ENCODE data around the gene ICAM2. TPM values are rescaled to one million over a fixed set of nuclear protein-coding genes. Genes with fewer than 3 reads are reported as not detected.

The ICAM2 gene
- polyA plus RNA-seq, 1 of the 3 experiments (the other 2 are of a cell fraction): 0.08 TPM

DNA sequence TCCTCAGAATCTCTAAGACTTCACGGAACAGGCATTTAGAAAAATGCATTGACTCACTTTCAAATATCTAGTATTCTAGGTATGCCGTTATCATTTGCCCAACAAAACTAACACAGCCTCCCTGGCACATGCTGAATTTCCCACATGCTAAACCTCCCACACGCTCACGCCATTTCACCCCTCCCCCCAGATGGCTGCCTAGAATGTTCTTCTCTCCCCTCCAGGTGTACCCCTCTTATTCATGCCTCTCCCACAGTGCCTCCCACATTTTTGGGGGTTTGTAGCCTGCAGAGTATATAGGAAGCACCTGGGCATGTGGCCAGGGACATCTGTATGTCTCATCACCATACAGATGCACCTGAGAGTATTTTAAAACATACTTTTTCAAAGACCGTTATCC lies 38.2 kb upstream of the ICAM2 start:
- WGBS (ENCODE audit: low lambda C conversion rate): 93% methylated on average over 5 of the region's 5 CpGs

DNA sequence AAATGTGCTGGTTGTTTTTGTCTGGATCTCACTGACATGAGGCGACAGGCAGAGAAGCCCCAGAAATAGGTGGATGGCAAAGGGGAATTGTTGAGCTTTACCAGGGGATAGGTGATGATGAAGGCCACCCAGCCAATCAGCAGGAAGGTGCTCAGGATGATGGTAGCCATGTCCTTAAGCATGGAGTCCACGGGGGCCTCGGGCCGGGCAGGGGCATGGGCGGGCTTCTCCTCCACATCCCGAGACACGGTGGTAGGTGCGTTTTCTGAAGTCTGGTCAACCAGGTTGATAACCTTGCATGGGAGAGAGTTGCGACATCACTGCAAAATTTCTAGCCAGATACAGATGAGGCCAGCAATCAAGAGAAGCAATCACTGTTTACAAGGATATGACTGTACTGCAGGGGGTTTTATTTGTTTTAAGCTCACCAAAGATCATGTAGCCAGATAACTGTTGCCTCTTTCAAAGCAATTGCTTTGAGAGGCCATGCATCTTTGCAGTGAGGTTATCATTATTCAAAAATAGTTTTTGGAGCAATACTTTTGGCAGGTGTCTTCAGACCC lies 37.3 kb upstream of the ICAM2 start:
- Histone ChIP-seq H3K4me3 (ENCODE audit: low read depth in 2 of 2, low read length in 1 of 2) (no peak overlapping the region), H3K27ac (ENCODE audit: low read depth in 2 of 2, low read length in 1 of 2) (no peak overlapping the region), H3K9ac (no peak overlapping the region), H2AFZ (ENCODE audit: low read depth) (no peak overlapping the region), H3K4me2 (no peak overlapping the region), H3K79me2 (ENCODE audit: insufficient read depth) (no peaks in the 10 kb centered on the region), H4K20me1 (ENCODE audit: insufficient read depth) (no peaks in the 10 kb centered on the region), H3K9me3 (no peaks in the 10 kb centered on the region), H3K4me1 (ENCODE audit: control insufficient read depth in 1 of 2, insufficient read depth in 2 of 2, low read depth in 1 of 2, low read length in 1 of 2) (no peaks in the 10 kb centered on the region), H3K36me3 (replicated peaks in 1 of 2; ENCODE audit: control insufficient read depth in 1 of 2, insufficient read depth in 2 of 2, low read length in 1 of 2) (peaks cover 7 to 31% of the 10 kb centered on the region in 2 experiments), H3K27me3 (ENCODE audit: insufficient read depth) (no peaks in the 10 kb centered on the region), H3F3A (replicated peaks; ENCODE audit: insufficient read depth) (no peaks in the 10 kb centered on the region), H3K9me2 (no peaks in the 10 kb centered on the region)
- ChIA-PET POLR2A (no interaction called here), CTCF (interaction anchor here (1.2 to 22.7 kb wide), 4 partner anchors 10 to 361 kb away, joined by 4 to 266 read pairs (median 12); no protein-coding TSS in a partner anchor)
- 87% methylated on average over 9 of the region's 9 CpGs for whole genome bisulfite sequencing (ENCODE audit: low lambda C conversion rate)
- no peak for TF ChIP-seq POLR2AphosphoS5 (IDR thresholded peaks at IDR 0.05; ENCODE audit: low read depth, low read length)
- TF ChIP-seq, protein P1, sequence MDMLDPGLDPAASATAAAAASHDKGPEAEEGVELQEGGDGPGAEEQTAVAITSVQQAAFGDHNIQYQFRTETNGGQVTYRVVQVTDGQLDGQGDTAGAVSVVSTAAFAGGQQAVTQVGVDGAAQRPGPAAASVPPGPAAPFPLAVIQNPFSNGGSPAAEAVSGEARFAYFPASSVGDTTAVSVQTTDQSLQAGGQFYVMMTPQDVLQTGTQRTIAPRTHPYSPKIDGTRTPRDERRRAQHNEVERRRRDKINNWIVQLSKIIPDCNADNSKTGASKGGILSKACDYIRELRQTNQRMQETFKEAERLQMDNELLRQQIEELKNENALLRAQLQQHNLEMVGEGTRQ (IDR thresholded peaks at IDR 0.05; ENCODE audit: borderline replicate concordance, low read depth, low read length): no peak
- TF ChIP-seq, protein P2, sequence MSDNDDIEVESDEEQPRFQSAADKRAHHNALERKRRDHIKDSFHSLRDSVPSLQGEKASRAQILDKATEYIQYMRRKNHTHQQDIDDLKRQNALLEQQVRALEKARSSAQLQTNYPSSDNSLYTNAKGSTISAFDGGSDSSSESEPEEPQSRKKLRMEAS (IDR thresholded peaks at IDR 0.05; ENCODE audit: low read depth): no peak
- TF ChIP-seq CTCF (IDR thresholded peaks at IDR 0.05): no peak
- TF ChIP-seq, protein P3, sequence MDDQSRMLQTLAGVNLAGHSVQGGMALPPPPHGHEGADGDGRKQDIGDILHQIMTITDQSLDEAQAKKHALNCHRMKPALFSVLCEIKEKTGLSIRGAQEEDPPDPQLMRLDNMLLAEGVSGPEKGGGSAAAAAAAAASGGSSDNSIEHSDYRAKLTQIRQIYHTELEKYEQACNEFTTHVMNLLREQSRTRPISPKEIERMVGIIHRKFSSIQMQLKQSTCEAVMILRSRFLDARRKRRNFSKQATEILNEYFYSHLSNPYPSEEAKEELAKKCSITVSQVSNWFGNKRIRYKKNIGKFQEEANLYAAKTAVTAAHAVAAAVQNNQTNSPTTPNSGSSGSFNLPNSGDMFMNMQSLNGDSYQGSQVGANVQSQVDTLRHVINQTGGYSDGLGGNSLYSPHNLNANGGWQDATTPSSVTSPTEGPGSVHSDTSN (IDR thresholded peaks at IDR 0.05): no peak
- no peak for TF ChIP-seq RFX5 (IDR thresholded peaks at IDR 0.05; ENCODE audit: low read length)
- no peak for TF ChIP-seq ELF1 (IDR thresholded peaks at IDR 0.05)
- TF ChIP-seq FOXM1 (IDR thresholded peaks at IDR 0.05; ENCODE audit: low read depth): no peak
- no peak for TF ChIP-seq RCOR1 (IDR thresholded peaks at IDR 0.05; ENCODE audit: low read length)
- no peak for TF ChIP-seq CHD2 (IDR thresholded peaks at IDR 0.05; ENCODE audit: low read length, partially characterized antibody)
- no peak for TF ChIP-seq NRF1 (IDR thresholded peaks at IDR 0.05; ENCODE audit: low read depth, low read length)
- TF ChIP-seq, protein P4, sequence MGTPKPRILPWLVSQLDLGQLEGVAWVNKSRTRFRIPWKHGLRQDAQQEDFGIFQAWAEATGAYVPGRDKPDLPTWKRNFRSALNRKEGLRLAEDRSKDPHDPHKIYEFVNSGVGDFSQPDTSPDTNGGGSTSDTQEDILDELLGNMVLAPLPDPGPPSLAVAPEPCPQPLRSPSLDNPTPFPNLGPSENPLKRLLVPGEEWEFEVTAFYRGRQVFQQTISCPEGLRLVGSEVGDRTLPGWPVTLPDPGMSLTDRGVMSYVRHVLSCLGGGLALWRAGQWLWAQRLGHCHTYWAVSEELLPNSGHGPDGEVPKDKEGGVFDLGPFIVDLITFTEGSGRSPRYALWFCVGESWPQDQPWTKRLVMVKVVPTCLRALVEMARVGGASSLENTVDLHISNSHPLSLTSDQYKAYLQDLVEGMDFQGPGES (IDR thresholded peaks at IDR 0.05; ENCODE audit: low read depth, low read length): no peak
- TF ChIP-seq SIN3A (IDR thresholded peaks at IDR 0.05; ENCODE audit: borderline replicate concordance, low read depth, low read length): no peak
- TF ChIP-seq SMC3 (IDR thresholded peaks at IDR 0.05; ENCODE audit: low read depth, low read length): no peak
- TF ChIP-seq RAD21 (IDR thresholded peaks at IDR 0.05; ENCODE audit: low read length): no peak
- TF ChIP-seq FOSL2 (IDR thresholded peaks at IDR 0.05; ENCODE audit: borderline replicate concordance, low read depth): no peak
- no peak for DNase-seq

More for the DNA sequence above, 38.2 kb upstream of the ICAM2 start:
- TF ChIP-seq GATA2 (CRISPR knock-in tag; IDR thresholded peaks at IDR 0.05): no peak
- TF ChIP-seq, protein P2 (IDR thresholded peaks at IDR 0.05; ENCODE audit: low read depth): no peak
- TF ChIP-seq TEAD4 (IDR thresholded peaks at IDR 0.05; ENCODE audit: borderline replicate concordance, insufficient read depth): no peak
- no peak for TF ChIP-seq RCOR1 (IDR thresholded peaks at IDR 0.05; ENCODE audit: low read length)
- TF ChIP-seq POLR2AphosphoS5 (IDR thresholded peaks at IDR 0.05; ENCODE audit: low read depth, low read length): no peak
- no peak for TF ChIP-seq RAD21 (IDR thresholded peaks at IDR 0.05; ENCODE audit: low read length)
- no peak for TF ChIP-seq JUND (IDR thresholded peaks at IDR 0.05)
- TF ChIP-seq NRF1 (IDR thresholded peaks at IDR 0.05; ENCODE audit: low read depth, low read length): no peak
- TF ChIP-seq YY1 (IDR thresholded peaks at IDR 0.05; ENCODE audit: low read depth): no peak
- no peak for TF ChIP-seq SIN3A (IDR thresholded peaks at IDR 0.05; ENCODE audit: borderline replicate concordance, low read depth, low read length)
- TF ChIP-seq FOXJ3 (CRISPR knock-in tag; IDR thresholded peaks at IDR 0.05): no peak
- no peak for TF ChIP-seq MXI1 (IDR thresholded peaks at IDR 0.05; ENCODE audit: low read depth, low read length)
- no peak for TF ChIP-seq SMC3 (IDR thresholded peaks at IDR 0.05; ENCODE audit: low read depth, low read length)
- Histone ChIP-seq H2AFZ (ENCODE audit: low read depth) (no peak overlapping the region), H3K4me1 (ENCODE audit: control insufficient read depth in 1 of 2, insufficient read depth in 2 of 2, low read depth in 1 of 2, low read length in 1 of 2) (no peaks in the 10 kb centered on the region), H3K27me3 (ENCODE audit: insufficient read depth) (no peaks in the 10 kb centered on the region), H3K4me2 (no peak overlapping the region), H3K9ac (no peak overlapping the region), H3K9me3 (no peaks in the 10 kb centered on the region), H3K79me2 (ENCODE audit: insufficient read depth) (no peaks in the 10 kb centered on the region), H3K4me3 (ENCODE audit: low read depth in 2 of 2, low read length in 1 of 2) (no peak overlapping the region), H3K9me2 (no peaks in the 10 kb centered on the region), H4K20me1 (ENCODE audit: insufficient read depth) (no peaks in the 10 kb centered on the region), H3K36me3 (replicated peaks in 1 of 2; ENCODE audit: control insufficient read depth in 1 of 2, insufficient read depth in 2 of 2, low read length in 1 of 2) (peaks cover 7 to 24% of the 10 kb centered on the region in 2 experiments), H3K27ac (ENCODE audit: low read depth in 2 of 2, low read length in 1 of 2) (no peak overlapping the region), H3F3A (replicated peaks; ENCODE audit: insufficient read depth) (no peaks in the 10 kb centered on the region)
- CTCF ChIA-PET: interaction anchor here (1.6 to 22.7 kb wide), 3 partner anchors 11 to 75 kb away, joined by 4 to 266 read pairs (median 19); no protein-coding TSS in a partner anchor
- POLR2A ChIA-PET: no interaction called here
- DNase-seq: no peak

All from SK-N-SH (cell line).